HepG2 (cell line): ENCODE measurements around the gene XPNPEP2. TPM values are rescaled to one million over a fixed set of nuclear protein-coding genes. Genes with fewer than 3 reads are reported as not detected.

Experiments used
- ATRX ChIP-seq: sonication (generic); formaldehyde crosslinking; IDR thresholded peaks from 2 replicates; pipeline ENCODE4 v1.4.0; 2020; ENCODE audit warnings: missing genetic modification reagents, borderline replicate concordance
- BCL6 ChIP-seq: IDR thresholded peaks from 2 replicates; pipeline ENCODE4 v1.6.1; 2016; ENCODE audit warnings: missing genetic modification reagents, missing compliant biosample characterization
- DNMT3B ChIP-seq: conservative IDR thresholded peaks from 2 replicates; pipeline ENCODE4 v1.6.1; 2016; ENCODE audit warnings: missing biosample characterization, control low read depth
- EP300 ChIP-seq, 3 experiments: sonication (generic) in 1 of 3; formaldehyde crosslinking in 1 of 3; IDR thresholded peaks; 2 replicates each; pipeline versions ENCODE4 v1.5.1 to v1.6.1; 2011 to 2020; ENCODE audit warnings: low read depth in 2 of 3, low read length in 2 of 3, borderline replicate concordance in 1 of 3, improper control_type of control experiment in 1 of 3, mild to moderate bottlenecking in 1 of 3, missing genetic modification reagents in 1 of 3, moderate library complexity in 1 of 3
- GATAD2A ChIP-seq: IDR thresholded peaks from 2 replicates; pipeline ENCODE4 v1.6.1; 2016
- SMARCE1 ChIP-seq: fragments of 450-650 bp; IDR thresholded peaks from 2 replicates; pipeline ENCODE4 v1.6.1; 2017; ENCODE audit warnings: borderline replicate concordance
- SRSF1 ChIP-seq: fragments of 200-400 bp; formaldehyde crosslinking; optimal IDR thresholded peaks from 2 replicates; pipeline ENCODE3; 2017; ENCODE audit warnings: mild to moderate bottlenecking, low read depth, low read length, moderate library complexity
- TSC22D2 ChIP-seq: sonication (generic); formaldehyde crosslinking; IDR thresholded peaks from 2 replicates; pipeline ENCODE4 v1.5.1; 2020; ENCODE audit warnings: missing genetic modification reagents, mild to moderate bottlenecking, borderline replicate concordance
- ZMYM3 ChIP-seq: sonication (generic); formaldehyde crosslinking; IDR thresholded peaks from 2 replicates; pipeline ENCODE4 v1.5.1; 2020; ENCODE audit warnings: mild to moderate bottlenecking, missing genetic modification reagents
- ZNF331 ChIP-seq: sonication (generic); formaldehyde crosslinking; IDR thresholded peaks from 2 replicates; pipeline ENCODE4 v1.4.0; 2020; ENCODE audit warnings: missing genetic modification reagents
- ZNF451 ChIP-seq: sonication (generic); formaldehyde crosslinking; IDR thresholded peaks from 2 replicates; pipeline ENCODE4 v1.5.0; 2020; ENCODE audit warnings: mild to moderate bottlenecking, missing genetic modification reagents
- polyA plus RNA-seq, 8 experiments: library from polyadenylated mRNA; depleted of rRNA in 3 of 8; stranded (reverse) in 7 of 8; unstranded in 1 of 8; fragments of >200 nt; fragmentation: Illumina TruSeq in 4 of 8; extraction: Trizol in 4 of 8; gene quantifications; 2 replicates each; pipeline versions ENCODE4 v1.2.1 to v1.2.3, GENCODE V29; 2011 to 2016; ENCODE audit warnings: low read depth in 4 of 8, missing spikeins in 1 of 8, mixed read lengths in 1 of 8; ENCODE audit not compliant: insufficient read depth in 1 of 8
- total RNA-seq, 5 experiments: library from RNA; depleted of rRNA; stranded (reverse); fragments of >200 nt; fragmentation: Illumina TruSeq; extraction: Trizol; gene quantifications; 2 replicates each; pipeline ENCODE4 v1.2.3, GENCODE V29; 2016; ENCODE audit warnings: low read depth in 1 of 5
- TF ChIP-seq, protein P1 (sequence below): sonication (generic); formaldehyde crosslinking; IDR thresholded peaks from 2 replicates; pipeline ENCODE4 v1.8.0; 2022; ENCODE audit warnings: missing genetic modification reagents, mild to moderate bottlenecking, moderate library complexity, borderline replicate concordance
- TF ChIP-seq, protein P2 (sequence below): sonication (generic); formaldehyde crosslinking; IDR thresholded peaks from 2 replicates; pipeline ENCODE4 v1.9.0; 2021; ENCODE audit warnings: mild to moderate bottlenecking, missing genetic modification reagents
- TF ChIP-seq, protein P3 (sequence below): sonication (generic); formaldehyde crosslinking; IDR thresholded peaks from 2 replicates; pipeline ENCODE4 v1.5.0; 2020; ENCODE audit warnings: mild to moderate bottlenecking, low read depth, missing genetic modification reagents, borderline replicate concordance
- TF ChIP-seq, protein P4 (sequence below): sonication (generic); formaldehyde crosslinking; IDR thresholded peaks from 2 replicates; pipeline ENCODE4 v1.5.0; 2020; ENCODE audit warnings: mild to moderate bottlenecking, missing genetic modification reagents
- TF ChIP-seq, protein P5 (sequence below): sonication (generic); formaldehyde crosslinking; IDR thresholded peaks from 2 replicates; pipeline ENCODE4 v1.5.0; 2020; ENCODE audit warnings: missing genetic modification reagents

The XPNPEP2 gene
- total and polyA plus RNA-seq, 2 of the 13 experiments (the other 11 are each of a cell fraction or from before 2014, with no cell fraction given), result 1.1 to 1.8 TPM

DNA sequence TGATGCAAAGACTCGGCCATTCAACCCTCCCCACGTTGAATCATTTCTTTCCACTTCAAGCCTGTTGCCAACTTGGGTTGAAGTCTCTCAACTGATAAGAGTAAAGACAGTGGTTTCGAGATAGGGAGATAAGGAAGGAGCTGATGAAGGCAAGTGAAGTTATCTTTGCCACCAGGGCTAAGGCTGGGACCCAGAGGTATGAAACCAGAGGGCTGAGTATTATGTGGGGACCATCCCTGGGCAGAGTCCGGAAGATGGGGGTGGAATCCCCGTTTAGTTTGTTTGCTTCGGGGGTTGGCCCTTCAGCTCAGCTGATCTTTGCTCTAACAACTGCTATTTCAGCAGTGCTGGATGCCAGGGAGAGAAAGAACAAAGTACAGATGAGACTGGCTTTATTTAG lies 2.3 kb upstream of the XPNPEP2 start (continued):
- TF ChIP-seq, protein P1, sequence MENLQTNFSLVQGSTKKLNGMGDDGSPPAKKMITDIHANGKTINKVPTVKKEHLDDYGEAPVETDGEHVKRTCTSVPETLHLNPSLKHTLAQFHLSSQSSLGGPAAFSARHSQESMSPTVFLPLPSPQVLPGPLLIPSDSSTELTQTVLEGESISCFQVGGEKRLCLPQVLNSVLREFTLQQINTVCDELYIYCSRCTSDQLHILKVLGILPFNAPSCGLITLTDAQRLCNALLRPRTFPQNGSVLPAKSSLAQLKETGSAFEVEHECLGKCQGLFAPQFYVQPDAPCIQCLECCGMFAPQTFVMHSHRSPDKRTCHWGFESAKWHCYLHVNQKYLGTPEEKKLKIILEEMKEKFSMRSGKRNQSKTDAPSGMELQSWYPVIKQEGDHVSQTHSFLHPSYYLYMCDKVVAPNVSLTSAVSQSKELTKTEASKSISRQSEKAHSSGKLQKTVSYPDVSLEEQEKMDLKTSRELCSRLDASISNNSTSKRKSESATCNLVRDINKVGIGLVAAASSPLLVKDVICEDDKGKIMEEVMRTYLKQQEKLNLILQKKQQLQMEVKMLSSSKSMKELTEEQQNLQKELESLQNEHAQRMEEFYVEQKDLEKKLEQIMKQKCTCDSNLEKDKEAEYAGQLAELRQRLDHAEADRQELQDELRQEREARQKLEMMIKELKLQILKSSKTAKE (CRISPR knock-in tag), result no peak
- TF ChIP-seq ATRX (no peak), SRSF1 (no peak), BCL6 (0 out of 2 replicates have a peak, but pooled peaks have one; percentile 23), ZNF331 (CRISPR knock-in tag) (no peak), ZNF451 (CRISPR knock-in tag) (no peak), EP300 (IDR thresholded peaks at IDR 0.05; ENCODE audit: low read depth in 2 of 2, low read length in 2 of 2) (peak in 1 of 2 experiments; percentile 63; a peak in 1 of 4 replicates), EP300 (CRISPR knock-in tag; IDR thresholded peaks at IDR 0.05; ENCODE audit: borderline replicate concordance) (no peak), ZMYM3 (no peak), SMARCE1 (no peak), DNMT3B (no peak), TSC22D2 (CRISPR knock-in tag) (no peak), GATAD2A (CRISPR knock-in tag) (peak; percentile 54; the same call in 1 of the 2 replicates)
- TF ChIP-seq, protein P2, sequence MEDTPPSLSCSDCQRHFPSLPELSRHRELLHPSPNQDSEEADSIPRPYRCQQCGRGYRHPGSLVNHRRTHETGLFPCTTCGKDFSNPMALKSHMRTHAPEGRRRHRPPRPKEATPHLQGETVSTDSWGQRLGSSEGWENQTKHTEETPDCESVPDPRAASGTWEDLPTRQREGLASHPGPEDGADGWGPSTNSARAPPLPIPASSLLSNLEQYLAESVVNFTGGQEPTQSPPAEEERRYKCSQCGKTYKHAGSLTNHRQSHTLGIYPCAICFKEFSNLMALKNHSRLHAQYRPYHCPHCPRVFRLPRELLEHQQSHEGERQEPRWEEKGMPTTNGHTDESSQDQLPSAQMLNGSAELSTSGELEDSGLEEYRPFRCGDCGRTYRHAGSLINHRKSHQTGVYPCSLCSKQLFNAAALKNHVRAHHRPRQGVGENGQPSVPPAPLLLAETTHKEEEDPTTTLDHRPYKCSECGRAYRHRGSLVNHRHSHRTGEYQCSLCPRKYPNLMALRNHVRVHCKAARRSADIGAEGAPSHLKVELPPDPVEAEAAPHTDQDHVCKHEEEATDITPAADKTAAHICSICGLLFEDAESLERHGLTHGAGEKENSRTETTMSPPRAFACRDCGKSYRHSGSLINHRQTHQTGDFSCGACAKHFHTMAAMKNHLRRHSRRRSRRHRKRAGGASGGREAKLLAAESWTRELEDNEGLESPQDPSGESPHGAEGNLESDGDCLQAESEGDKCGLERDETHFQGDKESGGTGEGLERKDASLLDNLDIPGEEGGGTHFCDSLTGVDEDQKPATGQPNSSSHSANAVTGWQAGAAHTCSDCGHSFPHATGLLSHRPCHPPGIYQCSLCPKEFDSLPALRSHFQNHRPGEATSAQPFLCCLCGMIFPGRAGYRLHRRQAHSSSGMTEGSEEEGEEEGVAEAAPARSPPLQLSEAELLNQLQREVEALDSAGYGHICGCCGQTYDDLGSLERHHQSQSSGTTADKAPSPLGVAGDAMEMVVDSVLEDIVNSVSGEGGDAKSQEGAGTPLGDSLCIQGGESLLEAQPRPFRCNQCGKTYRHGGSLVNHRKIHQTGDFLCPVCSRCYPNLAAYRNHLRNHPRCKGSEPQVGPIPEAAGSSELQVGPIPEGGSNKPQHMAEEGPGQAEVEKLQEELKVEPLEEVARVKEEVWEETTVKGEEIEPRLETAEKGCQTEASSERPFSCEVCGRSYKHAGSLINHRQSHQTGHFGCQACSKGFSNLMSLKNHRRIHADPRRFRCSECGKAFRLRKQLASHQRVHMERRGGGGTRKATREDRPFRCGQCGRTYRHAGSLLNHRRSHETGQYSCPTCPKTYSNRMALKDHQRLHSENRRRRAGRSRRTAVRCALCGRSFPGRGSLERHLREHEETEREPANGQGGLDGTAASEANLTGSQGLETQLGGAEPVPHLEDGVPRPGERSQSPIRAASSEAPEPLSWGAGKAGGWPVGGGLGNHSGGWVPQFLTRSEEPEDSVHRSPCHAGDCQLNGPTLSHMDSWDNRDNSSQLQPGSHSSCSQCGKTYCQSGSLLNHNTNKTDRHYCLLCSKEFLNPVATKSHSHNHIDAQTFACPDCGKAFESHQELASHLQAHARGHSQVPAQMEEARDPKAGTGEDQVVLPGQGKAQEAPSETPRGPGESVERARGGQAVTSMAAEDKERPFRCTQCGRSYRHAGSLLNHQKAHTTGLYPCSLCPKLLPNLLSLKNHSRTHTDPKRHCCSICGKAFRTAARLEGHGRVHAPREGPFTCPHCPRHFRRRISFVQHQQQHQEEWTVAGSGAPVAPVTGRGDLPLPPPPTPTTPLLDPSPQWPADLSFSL (CRISPR knock-in tag), result no peak
- TF ChIP-seq, protein P3, sequence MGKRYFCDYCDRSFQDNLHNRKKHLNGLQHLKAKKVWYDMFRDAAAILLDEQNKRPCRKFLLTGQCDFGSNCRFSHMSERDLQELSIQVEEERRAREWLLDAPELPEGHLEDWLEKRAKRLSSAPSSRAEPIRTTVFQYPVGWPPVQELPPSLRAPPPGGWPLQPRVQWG, result no peak
- TF ChIP-seq, protein P4, sequence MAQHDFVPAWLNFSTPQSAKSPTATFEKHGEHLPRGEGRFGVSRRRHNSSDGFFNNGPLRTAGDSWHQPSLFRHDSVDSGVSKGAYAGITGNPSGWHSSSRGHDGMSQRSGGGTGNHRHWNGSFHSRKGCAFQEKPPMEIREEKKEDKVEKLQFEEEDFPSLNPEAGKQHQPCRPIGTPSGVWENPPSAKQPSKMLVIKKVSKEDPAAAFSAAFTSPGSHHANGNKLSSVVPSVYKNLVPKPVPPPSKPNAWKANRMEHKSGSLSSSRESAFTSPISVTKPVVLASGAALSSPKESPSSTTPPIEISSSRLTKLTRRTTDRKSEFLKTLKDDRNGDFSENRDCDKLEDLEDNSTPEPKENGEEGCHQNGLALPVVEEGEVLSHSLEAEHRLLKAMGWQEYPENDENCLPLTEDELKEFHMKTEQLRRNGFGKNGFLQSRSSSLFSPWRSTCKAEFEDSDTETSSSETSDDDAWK (CRISPR knock-in tag), result no peak
- TF ChIP-seq, protein P5, sequence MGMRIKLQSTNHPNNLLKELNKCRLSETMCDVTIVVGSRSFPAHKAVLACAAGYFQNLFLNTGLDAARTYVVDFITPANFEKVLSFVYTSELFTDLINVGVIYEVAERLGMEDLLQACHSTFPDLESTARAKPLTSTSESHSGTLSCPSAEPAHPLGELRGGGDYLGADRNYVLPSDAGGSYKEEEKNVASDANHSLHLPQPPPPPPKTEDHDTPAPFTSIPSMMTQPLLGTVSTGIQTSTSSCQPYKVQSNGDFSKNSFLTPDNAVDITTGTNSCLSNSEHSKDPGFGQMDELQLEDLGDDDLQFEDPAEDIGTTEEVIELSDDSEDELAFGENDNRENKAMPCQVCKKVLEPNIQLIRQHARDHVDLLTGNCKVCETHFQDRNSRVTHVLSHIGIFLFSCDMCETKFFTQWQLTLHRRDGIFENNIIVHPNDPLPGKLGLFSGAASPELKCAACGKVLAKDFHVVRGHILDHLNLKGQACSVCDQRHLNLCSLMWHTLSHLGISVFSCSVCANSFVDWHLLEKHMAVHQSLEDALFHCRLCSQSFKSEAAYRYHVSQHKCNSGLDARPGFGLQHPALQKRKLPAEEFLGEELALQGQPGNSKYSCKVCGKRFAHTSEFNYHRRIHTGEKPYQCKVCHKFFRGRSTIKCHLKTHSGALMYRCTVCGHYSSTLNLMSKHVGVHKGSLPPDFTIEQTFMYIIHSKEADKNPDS (CRISPR knock-in tag), result no peak
